HTR-8/SVneo (cell line): ENCODE results near the gene CORIN.

ENCODE experiments used
- DNase-seq: peaks from one replicate; pipeline ENCODE4 v3.0.0; 2011; ENCODE audit warnings: low spot score, mixed read lengths; ENCODE audit not compliant: insufficient read length
- FAIRE-seq: peaks from 2 replicates; lab custom pipeline; 2011; peaks lifted over from hg19 to GRCh38; lab: Jason Lieb, UNC

CORIN gene

GRCh38 chr4:47837908-47838294 is at the start of gene CORIN:
TSS of gene CORIN (minus strand) at chr4:47838067. CDS start at chr4:47837949, 118 bp downstream.
- no peak for FAIRE-seq
- no peak for DNase-seq

GRCh38 chr4:47882228-47882627 is 44.4 kb upstream of the CORIN start:
- FAIRE-seq (no peak), DNase-seq (no peak)

- DNase-seq (no peak), FAIRE-seq (no peak)
Measured at GRCh38 chr4:47879458-47879857, 41.6 kb upstream of the CORIN start.

GRCh38 chr4:47876784-47877546 is 39.1 kb upstream of the CORIN start:
- DNase-seq, result no peak
- FAIRE-seq, result no peak

- DNase-seq (no peak), FAIRE-seq (no peak)
Measured at GRCh38 chr4:47876310-47876709, 38.4 kb upstream of the CORIN start.

GRCh38 chr4:47873877-47874541 is 36.1 kb upstream of the CORIN start:
- DNase-seq (no peak), FAIRE-seq (no peak)

GRCh38 chr4:47863486-47863885 is 25.6 kb upstream of the CORIN start:
- no peak for DNase-seq
- no peak for FAIRE-seq

GRCh38 chr4:47862297-47862696 is 24.4 kb upstream of the CORIN start:
- DNase-seq (no peak), FAIRE-seq (no peak)

GRCh38 chr4:47860305-47860704 is 22.4 kb upstream of the CORIN start:
- no peak for DNase-seq
- no peak for FAIRE-seq

GRCh38 chr4:47858006-47858405 is 20.1 kb upstream of the CORIN start:
- FAIRE-seq, result no peak
- no peak for DNase-seq

GRCh38 chr4:47856713-47857112 is 18.8 kb upstream of the CORIN start:
- DNase-seq, result no peak
- FAIRE-seq, result no peak

GRCh38 chr4:47855350-47855749 is 17.5 kb upstream of the CORIN start:
- DNase-seq (no peak), FAIRE-seq (no peak)

GRCh38 chr4:47852136-47852535 is 14.3 kb upstream of the CORIN start:
- FAIRE-seq, result no peak
- DNase-seq, result no peak

GRCh38 chr4:47849466-47849865 is 11.6 kb upstream of the CORIN start:
- FAIRE-seq (no peak), DNase-seq (no peak)

- DNase-seq (no peak), FAIRE-seq (no peak)
Measured at GRCh38 chr4:47848041-47848440, 10.2 kb upstream of the CORIN start.

GRCh38 chr4:47842985-47843384 is 5.1 kb upstream of the CORIN start:
- no peak for FAIRE-seq
- no peak for DNase-seq

- no peak for FAIRE-seq
Measured at GRCh38 chr4:47840291-47840690, 2.4 kb upstream of the CORIN start.

GRCh38 chr4:47839259-47839658 is 1.4 kb upstream of the CORIN start:
- FAIRE-seq (no peak), DNase-seq (no peak)

More at GRCh38 chr4:47840291-47840690, 2.4 kb upstream of the CORIN start:
- DNase-seq, result no peak

- DNase-seq (no peak), FAIRE-seq (no peak)
Measured at GRCh38 chr4:47838445-47838844, 578 bp upstream of the CORIN start.

- FAIRE-seq (no peak), DNase-seq (peak; percentile 28)
Measured at GRCh38 chr4:47837094-47837907, 566 bp downstream of the CORIN start.

GRCh38 chr4:47836641-47837093 is 1.2 kb downstream of the CORIN start:
- FAIRE-seq, result peak; percentile 42
- peak; percentile 79 for DNase-seq
